Activated T-cell treated with anti-CD3 and anti-CD28 coated beads, Interleukin-2, amount 50 U/mL, for 4 hours (primary cell): Measurements from ENCODE around the gene FBN2. TPM values are rescaled to one million over a fixed set of nuclear protein-coding genes. Genes with fewer than 3 reads are reported as not detected.
"Not testable (repeated sequence)": the region's sequence is repeated elsewhere in the genome, so short reads cannot be mapped to it uniquely, and the experiment has no call there.

Source experiments
- ATAC-seq, 2 donors: fragments of 200-7000 bp; cut with Tn5 transposase; one replicate each; pipeline ENCODE4 v1.10.0; 2021
- DNase-seq: peaks from one replicate; pipeline ENCODE4 v3.0.0-alpha.2; 2020
- H3K27me3 Mint-ChIP-seq: one replicate; pipeline ENCODE4 v1.8.0; 2021; ENCODE audit warnings: low read depth, mixed read lengths
- H3K36me3 Mint-ChIP-seq: one replicate; pipeline ENCODE4 v1.8.0; 2022; ENCODE audit warnings: mixed read lengths; ENCODE audit not compliant: insufficient read depth
- H3K4me1 Mint-ChIP-seq: one replicate; pipeline ENCODE4 v1.8.0; 2021; ENCODE audit warnings: low read depth, mixed read lengths
- H3K4me3 Mint-ChIP-seq: one replicate; pipeline ENCODE4 v1.8.0; 2021; ENCODE audit warnings: mild to moderate bottlenecking, moderate library complexity, mixed read lengths
- H3K9me3 Mint-ChIP-seq: one replicate; pipeline ENCODE4 v1.8.0; 2021; ENCODE audit warnings: mixed read lengths
- total RNA-seq, 3 donors: library from RNA; stranded (reverse); gene quantifications; one replicate each; pipeline ENCODE4 v1.2.1, GENCODE V29; 2021

Gene FBN2
- total RNA-seq, 3 donors from 2014 or later = 0.15 to 0.26 (median 0.19) TPM

- no peaks in the 10 kb centered on the region for H3K4me1 Mint-ChIP-seq
- no peaks in the 10 kb centered on the region for H3K36me3 Mint-ChIP-seq
- peaks cover 1% of the 10 kb centered on the region for H3K9me3 Mint-ChIP-seq
- H3K27me3 Mint-ChIP-seq = no peaks in the 10 kb centered on the region
- no peak for DNase-seq
- H3K4me3 Mint-ChIP-seq = no peak overlapping the region
- ATAC-seq = no peak
Observed at GRCh38 chr5:128407944-128408343, 130.1 kb downstream of the FBN2 start.

DNA sequence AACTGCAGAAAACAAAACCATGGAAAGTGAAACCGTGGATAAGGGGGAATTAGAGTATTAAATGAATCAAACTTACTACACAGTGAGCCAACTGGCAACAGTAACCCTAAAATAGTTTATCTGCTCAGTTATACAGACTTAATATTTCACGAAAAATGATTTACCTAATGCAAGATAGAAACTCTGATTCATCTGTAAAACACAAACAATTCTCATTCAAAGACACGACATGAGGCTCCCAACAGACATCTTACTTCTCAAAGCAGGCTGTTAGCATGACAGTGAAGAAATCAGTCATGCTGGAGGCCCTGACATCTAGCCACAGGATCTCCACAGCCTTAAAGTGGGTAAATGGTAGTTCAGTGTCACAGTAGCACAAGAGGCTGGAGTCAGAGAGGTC, 131.2 kb downstream of the FBN2 start:
- Mint-ChIP-seq H3K36me3 (no peaks in the 10 kb centered on the region), H3K9me3 (no peaks in the 10 kb centered on the region), H3K4me1 (no peaks in the 10 kb centered on the region), H3K4me3 (no peak overlapping the region), H3K27me3 (no peaks in the 10 kb centered on the region)
- DNase-seq (no peak), ATAC-seq (no peak)

DNA sequence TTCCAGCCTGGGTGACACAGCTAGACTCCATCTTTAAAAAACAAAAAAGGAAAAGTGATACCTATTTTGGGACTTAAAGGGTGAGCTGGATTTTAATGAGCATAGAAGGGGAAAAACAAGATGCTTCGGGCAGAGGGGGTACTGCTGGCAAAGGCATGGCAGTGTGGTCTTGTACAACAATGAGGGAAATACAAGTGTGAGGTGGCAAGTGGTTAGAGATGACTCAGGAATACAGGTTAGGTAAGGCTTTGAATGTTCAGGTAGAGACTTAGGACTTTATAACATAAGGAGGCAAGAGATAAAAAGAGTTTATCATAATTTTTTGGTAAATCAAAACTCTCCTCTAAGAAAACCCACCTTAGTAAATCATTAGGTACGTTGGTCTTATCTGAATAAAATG, 132.9 kb downstream of the FBN2 start:
- H3K4me3 Mint-ChIP-seq = no peak overlapping the region
- no peak for DNase-seq
- no peaks in the 10 kb centered on the region for H3K4me1 Mint-ChIP-seq
- no peaks in the 10 kb centered on the region for H3K9me3 Mint-ChIP-seq
- H3K36me3 Mint-ChIP-seq = no peaks in the 10 kb centered on the region
- no peaks in the 10 kb centered on the region for H3K27me3 Mint-ChIP-seq
- ATAC-seq = no peak

GRCh38 chr5:128403333-128403732, 134.7 kb downstream of the FBN2 start:
- H3K4me1 Mint-ChIP-seq = no peaks in the 10 kb centered on the region
- H3K4me3 Mint-ChIP-seq = no peak overlapping the region
- ATAC-seq (no peak), DNase-seq (no peak)
- H3K27me3 Mint-ChIP-seq = no peaks in the 10 kb centered on the region
- no peaks in the 10 kb centered on the region for H3K9me3 Mint-ChIP-seq
- H3K36me3 Mint-ChIP-seq = no peaks in the 10 kb centered on the region

- no peaks in the 10 kb centered on the region for H3K9me3 Mint-ChIP-seq
- no peaks in the 10 kb centered on the region for H3K4me1 Mint-ChIP-seq
- DNase-seq (no peak), ATAC-seq (no peak)
- no peaks in the 10 kb centered on the region for H3K36me3 Mint-ChIP-seq
- no peaks in the 10 kb centered on the region for H3K27me3 Mint-ChIP-seq
- no peak overlapping the region for H3K4me3 Mint-ChIP-seq
Observed at GRCh38 chr5:128402506-128402905, 135.5 kb downstream of the FBN2 start.

DNA sequence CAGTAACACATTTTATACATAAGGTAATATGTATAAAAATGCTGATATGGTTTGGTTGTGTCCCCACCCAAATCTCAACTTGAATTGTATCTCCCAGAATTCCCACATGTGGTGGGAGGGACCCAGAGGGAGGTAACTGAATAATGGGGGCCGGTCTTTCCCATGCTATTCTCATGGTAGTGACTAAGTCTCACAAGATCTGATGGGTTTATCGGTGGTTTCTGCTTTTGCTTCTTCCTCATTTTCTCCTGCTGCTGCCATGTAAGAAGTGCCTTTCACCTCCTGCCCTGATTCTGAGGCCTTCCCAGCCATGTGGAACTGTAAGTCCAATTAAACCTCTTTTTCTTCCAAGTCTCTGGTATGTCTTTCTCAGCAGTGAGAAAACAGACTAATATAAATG, 137.3 kb downstream of the FBN2 start:
- not testable (repeated sequence) for H3K36me3 Mint-ChIP-seq, H3K4me3 Mint-ChIP-seq, H3K27me3 Mint-ChIP-seq, H3K4me1 Mint-ChIP-seq, DNase-seq, ATAC-seq, H3K9me3 Mint-ChIP-seq

GRCh38 chr5:128399111-128399510, 138.9 kb downstream of the FBN2 start:
- no peaks in the 10 kb centered on the region for H3K36me3 Mint-ChIP-seq
- peaks cover 3% of the 10 kb centered on the region for H3K9me3 Mint-ChIP-seq
- H3K4me3 Mint-ChIP-seq = no peak overlapping the region
- DNase-seq (no peak), ATAC-seq (no peak)
- no peaks in the 10 kb centered on the region for H3K27me3 Mint-ChIP-seq
- no peaks in the 10 kb centered on the region for H3K4me1 Mint-ChIP-seq

DNA sequence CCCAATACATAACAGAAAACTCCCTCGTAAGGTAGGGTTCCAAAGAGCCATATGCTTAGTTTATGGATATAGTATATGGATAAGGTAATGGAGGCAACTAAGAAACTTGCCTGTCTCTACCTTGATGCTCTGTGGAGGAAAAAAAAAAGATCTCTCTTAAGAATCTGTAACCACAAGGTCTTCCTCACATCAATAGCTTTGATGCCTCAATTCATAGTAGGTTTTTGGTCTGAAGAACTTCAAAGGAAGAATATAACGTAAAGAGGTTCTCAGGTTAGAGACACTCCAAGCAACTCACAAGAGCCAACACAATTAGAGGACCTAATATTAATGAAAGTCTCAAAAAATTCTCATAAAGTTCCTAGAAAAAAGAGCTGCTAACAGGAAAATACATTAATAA, 140.2 kb downstream of the FBN2 start:
- DNase-seq (no peak), ATAC-seq (no peak)
- Mint-ChIP-seq H3K27me3 (no peaks in the 10 kb centered on the region), H3K4me3 (no peak overlapping the region), H3K9me3 (peaks cover 3% of the 10 kb centered on the region), H3K4me1 (no peaks in the 10 kb centered on the region), H3K36me3 (no peaks in the 10 kb centered on the region)

DNA sequence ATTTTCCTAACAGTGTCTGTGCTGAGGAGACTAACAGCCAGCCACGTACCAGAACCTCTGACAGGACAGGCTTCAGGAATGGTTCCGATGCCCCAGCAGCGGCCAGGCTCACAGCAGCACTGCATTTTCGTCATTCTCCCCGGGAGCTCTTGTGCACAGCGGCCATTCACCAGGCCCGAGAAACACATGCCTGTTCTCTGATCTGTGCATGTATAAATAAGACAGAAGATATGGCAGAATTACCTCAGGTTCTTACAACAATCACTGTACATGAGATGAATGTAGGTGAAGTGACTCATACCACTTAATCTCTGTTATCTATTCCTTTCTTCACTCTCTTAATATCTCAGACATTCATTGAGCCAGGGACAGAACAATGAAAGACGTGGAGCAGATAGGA, 143.0 kb downstream of the FBN2 start:
- Mint-ChIP-seq H3K36me3 (no peaks in the 10 kb centered on the region), H3K4me3 (no peak overlapping the region), H3K27me3 (no peaks in the 10 kb centered on the region), H3K9me3 (peaks cover 3% of the 10 kb centered on the region), H3K4me1 (no peaks in the 10 kb centered on the region)
- no peak for ATAC-seq
- DNase-seq = no peak

- peaks cover 5% of the 10 kb centered on the region for H3K9me3 Mint-ChIP-seq
- no peaks in the 10 kb centered on the region for H3K27me3 Mint-ChIP-seq
- no peaks in the 10 kb centered on the region for H3K4me1 Mint-ChIP-seq
- no peak for DNase-seq
- no peak overlapping the region for H3K4me3 Mint-ChIP-seq
- no peak for ATAC-seq
- H3K36me3 Mint-ChIP-seq = no peaks in the 10 kb centered on the region
Observed at GRCh38 chr5:128384068-128384467, 154.0 kb downstream of the FBN2 start.

- Mint-ChIP-seq H3K4me1 (no peaks in the 10 kb centered on the region), H3K4me3 (no peak overlapping the region), H3K27me3 (no peaks in the 10 kb centered on the region), H3K9me3 (no peaks in the 10 kb centered on the region), H3K36me3 (no peaks in the 10 kb centered on the region)
- DNase-seq (no peak), ATAC-seq (no peak)
Observed at GRCh38 chr5:128380337-128380736, 157.7 kb downstream of the FBN2 start.

- no peak for DNase-seq
- H3K4me1 Mint-ChIP-seq = no peaks in the 10 kb centered on the region
- no peaks in the 10 kb centered on the region for H3K36me3 Mint-ChIP-seq
- no peak overlapping the region for H3K4me3 Mint-ChIP-seq
- no peaks in the 10 kb centered on the region for H3K27me3 Mint-ChIP-seq
- no peaks in the 10 kb centered on the region for H3K9me3 Mint-ChIP-seq
- no peak for ATAC-seq
Observed at GRCh38 chr5:128378632-128379031, 159.4 kb downstream of the FBN2 start.

DNA sequence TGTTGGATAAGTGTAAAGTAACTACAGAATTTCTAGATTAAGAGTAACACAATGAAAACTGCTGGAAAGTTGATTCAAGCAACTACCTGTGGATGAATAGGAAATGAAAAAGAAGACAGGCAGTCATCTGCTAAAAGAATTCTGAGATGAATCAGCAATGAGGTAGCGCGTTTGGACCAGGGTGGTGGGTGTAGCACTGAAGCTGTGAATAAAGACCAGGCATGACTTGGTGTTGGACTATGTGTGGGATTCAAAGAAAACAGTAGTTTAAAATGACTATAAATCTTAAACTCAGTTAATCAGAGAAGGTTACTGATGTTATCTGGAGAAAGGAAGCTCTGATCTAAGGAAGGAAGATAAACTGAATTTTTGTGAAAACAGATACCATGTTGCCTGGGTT, 159.8 kb downstream of the FBN2 start:
- H3K4me3 Mint-ChIP-seq = no peak overlapping the region
- no peak for DNase-seq
- ATAC-seq = no peak
- H3K9me3 Mint-ChIP-seq = no peaks in the 10 kb centered on the region
- no peaks in the 10 kb centered on the region for H3K4me1 Mint-ChIP-seq
- H3K36me3 Mint-ChIP-seq = no peaks in the 10 kb centered on the region
- no peaks in the 10 kb centered on the region for H3K27me3 Mint-ChIP-seq

GRCh38 chr5:128376577-128376976, 161.5 kb downstream of the FBN2 start:
- H3K9me3 Mint-ChIP-seq = no peaks in the 10 kb centered on the region
- ATAC-seq (no peak), DNase-seq (no peak)
- H3K4me1 Mint-ChIP-seq = no peaks in the 10 kb centered on the region
- H3K27me3 Mint-ChIP-seq = no peaks in the 10 kb centered on the region
- H3K36me3 Mint-ChIP-seq = no peaks in the 10 kb centered on the region
- no peak overlapping the region for H3K4me3 Mint-ChIP-seq

DNA sequence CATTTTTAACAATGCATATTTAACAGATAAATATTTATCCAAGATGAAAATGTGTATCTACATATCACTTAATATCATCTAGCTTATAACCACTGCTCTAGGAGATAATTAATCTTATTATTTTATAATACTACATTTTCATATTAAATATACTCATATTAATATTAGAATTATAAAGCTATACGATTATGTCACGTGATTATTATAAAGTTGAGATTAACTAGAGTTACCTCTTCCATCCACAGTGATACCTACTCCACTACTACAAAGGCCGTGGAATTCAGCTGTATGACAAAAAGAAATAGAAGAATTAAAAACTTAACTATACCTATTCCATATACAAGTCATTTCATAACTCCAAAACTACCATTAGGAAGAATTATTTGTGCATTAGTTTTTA, 171.9 kb downstream of the FBN2 start:
- no peaks in the 10 kb centered on the region for H3K9me3 Mint-ChIP-seq
- no peaks in the 10 kb centered on the region for H3K4me1 Mint-ChIP-seq
- H3K36me3 Mint-ChIP-seq = no peaks in the 10 kb centered on the region
- no peaks in the 10 kb centered on the region for H3K27me3 Mint-ChIP-seq
- ATAC-seq (no peak), DNase-seq (no peak)
- no peak overlapping the region for H3K4me3 Mint-ChIP-seq

DNA sequence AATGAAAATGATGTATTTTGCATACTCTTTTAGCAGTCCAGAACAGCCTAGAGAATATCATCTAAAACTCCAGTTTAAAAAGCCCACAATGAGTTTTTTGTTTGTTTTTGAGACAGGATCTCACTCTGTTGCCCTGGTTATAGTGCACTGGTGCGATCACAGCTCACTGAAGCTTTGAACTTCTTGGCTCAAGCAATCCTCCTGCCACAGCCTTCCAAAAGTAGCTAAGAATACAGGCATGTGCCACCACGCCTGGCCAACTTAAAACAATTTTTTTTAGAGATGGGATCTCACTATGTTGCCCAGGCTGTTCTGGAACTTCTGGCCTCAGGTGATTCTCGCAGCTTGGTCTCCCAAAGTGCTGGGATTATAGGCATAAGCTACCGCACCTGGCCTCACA, 175.7 kb downstream of the FBN2 start:
- H3K27me3 Mint-ChIP-seq = no peaks in the 10 kb centered on the region
- no peak overlapping the region for H3K4me3 Mint-ChIP-seq
- DNase-seq = no peak
- no peaks in the 10 kb centered on the region for H3K4me1 Mint-ChIP-seq
- H3K36me3 Mint-ChIP-seq = no peaks in the 10 kb centered on the region
- no peaks in the 10 kb centered on the region for H3K9me3 Mint-ChIP-seq
- ATAC-seq = no peak
